RCC 7860 (cell line): Measurements from ENCODE around the gene SSMEM1.
"Not testable (repeated sequence)": the region's sequence is repeated elsewhere in the genome, so short reads cannot be mapped to it uniquely, and the experiment has no call there.

Experiments used
- DNase-seq: peaks from one replicate; pipeline ENCODE4 v3.0.0-alpha.2; 2015; ENCODE audit warnings: low spot score
- FAIRE-seq: peaks from 2 replicates; lab custom pipeline; 2012; peaks lifted over from hg19 to GRCh38; lab: Jason Lieb, UNC

The SSMEM1 gene

GRCh38 chr7:130243486-130243885 is 35.8 kb downstream of the SSMEM1 start:
- not testable (repeated sequence) for FAIRE-seq, DNase-seq

- FAIRE-seq, DNase-seq: not testable (repeated sequence)
These were observed 38.8 kb downstream of the SSMEM1 start for GRCh38 chr7:130246491-130246890.

DNA sequence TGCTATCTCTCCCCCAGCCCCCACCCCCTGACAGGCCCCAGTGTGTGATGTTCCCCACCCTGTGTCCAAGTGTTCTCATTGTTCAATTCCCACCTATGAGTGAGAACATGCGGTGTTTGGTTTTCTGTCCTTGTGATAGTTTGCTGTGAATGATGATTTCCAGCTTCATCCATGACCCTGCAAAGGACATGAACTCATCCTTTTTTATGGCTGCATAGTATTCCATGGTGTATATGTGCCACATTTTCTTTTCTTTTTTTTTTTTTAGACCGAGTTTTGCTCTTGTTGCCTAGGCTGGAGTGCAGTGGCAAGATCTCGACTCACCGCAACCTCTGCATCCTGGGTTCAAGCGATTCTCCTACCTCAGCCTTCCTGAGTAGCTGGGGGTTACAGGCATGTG is 41.2 kb downstream of the SSMEM1 start:
- not testable (repeated sequence) for DNase-seq

DNA sequence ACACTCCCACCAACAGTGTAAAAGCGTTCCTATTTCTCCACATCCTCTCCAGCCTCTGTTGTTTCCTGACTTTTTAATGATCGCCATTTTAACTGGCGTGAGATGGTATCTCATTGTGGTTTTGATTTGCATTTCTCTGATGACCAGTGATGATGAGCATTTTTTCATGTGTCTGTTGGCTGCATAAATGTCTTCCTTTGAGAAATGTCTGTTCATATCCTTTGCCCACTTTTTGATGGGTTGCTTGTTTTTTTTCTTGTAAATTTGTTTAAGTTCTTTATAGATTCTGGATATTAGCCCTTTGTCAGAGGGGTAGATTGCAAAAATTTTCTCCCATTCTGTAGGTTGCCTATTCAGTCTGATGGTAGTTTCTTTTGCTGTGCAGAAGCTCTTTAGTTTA is 42.0 kb downstream of the SSMEM1 start:
- not testable (repeated sequence) for FAIRE-seq, DNase-seq

More for the DNA sequence above, 41.2 kb downstream of the SSMEM1 start:
- not testable (repeated sequence) for FAIRE-seq

DNA sequence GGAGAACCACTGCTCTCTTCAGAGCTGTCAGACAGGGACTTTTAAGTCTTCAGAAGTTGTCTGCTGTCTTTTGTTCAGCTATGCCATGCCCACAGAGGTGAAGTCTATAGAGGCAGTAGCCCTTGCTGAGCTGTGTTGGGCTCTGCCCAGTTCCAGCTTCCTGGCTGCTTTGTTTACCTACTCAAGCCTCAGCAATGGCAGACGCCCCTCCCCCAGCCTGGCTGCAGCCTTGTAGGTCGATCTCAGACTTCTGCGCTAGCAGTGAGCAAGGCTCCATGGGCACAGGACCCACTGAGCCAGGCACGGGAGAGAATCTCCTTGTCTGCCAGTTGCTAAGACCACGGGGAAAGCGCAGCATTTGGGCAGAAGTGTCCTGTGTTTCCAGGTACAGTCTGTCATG is 46.9 kb downstream of the SSMEM1 start:
- FAIRE-seq, result no peak
- no peak for DNase-seq

- FAIRE-seq, result no peak
These were observed 49.0 kb downstream of the SSMEM1 start for GRCh38 chr7:130256704-130257103.

GRCh38 chr7:130258494-130259078 is 50.9 kb downstream of the SSMEM1 start:
- no peak for FAIRE-seq

More at GRCh38 chr7:130256704-130257103, 49.0 kb downstream of the SSMEM1 start:
- DNase-seq, result no peak

DNA sequence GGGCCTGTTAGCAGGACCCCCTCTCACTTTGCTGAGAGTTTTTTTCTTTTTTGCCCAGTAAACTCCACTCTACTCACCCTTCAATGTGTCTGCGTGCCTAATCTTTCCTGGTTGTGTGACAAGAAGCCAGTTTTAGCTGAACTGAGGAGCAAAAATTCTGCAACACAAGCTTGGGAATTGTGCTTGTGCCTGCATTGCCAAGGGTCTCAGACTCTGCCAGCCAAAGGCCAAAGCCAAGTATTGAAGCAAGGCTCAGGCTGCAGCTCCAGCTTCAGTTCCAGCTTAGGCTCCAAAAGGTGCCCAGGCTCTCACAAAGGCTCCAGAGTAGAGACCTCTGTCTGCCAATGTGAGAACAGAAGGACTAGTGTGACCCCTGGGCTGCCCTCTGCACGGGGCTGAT is 54.8 kb downstream of the SSMEM1 start:
- no peak for FAIRE-seq
- no peak for DNase-seq

More at GRCh38 chr7:130258494-130259078, 50.9 kb downstream of the SSMEM1 start:
- no peak for DNase-seq

- no peak for FAIRE-seq
These were observed 55.5 kb downstream of the SSMEM1 start for GRCh38 chr7:130263130-130263529.

More at GRCh38 chr7:130263130-130263529, 55.5 kb downstream of the SSMEM1 start:
- no peak for DNase-seq
